Effector memory CD4-positive, alpha-beta T cell (primary cell): ENCODE results near the gene CDX2.

ENCODE experiments used
- DNase-seq, 3 donors: peaks; one replicate each; pipeline ENCODE4 v3.0.0-alpha.2; 2020
- H3K27ac ChIP-seq: 2 replicates; pipeline ENCODE4 v1.7.0; 2013; ENCODE audit warnings: mild to moderate bottlenecking, low read length, moderate library complexity; ENCODE audit not compliant: insufficient read depth, poor library complexity, severe bottlenecking
- H3K27me3 ChIP-seq: replicated peaks from 2 replicates; pipeline ENCODE4 v1.7.0; 2013; ENCODE audit warnings: mild to moderate bottlenecking, low read length; ENCODE audit not compliant: insufficient read depth, control insufficient read depth, poor library complexity, severe bottlenecking
- H3K36me3 ChIP-seq: 2 replicates; pipeline ENCODE4 v1.7.0; 2013; ENCODE audit warnings: mild to moderate bottlenecking, low read length, moderate library complexity; ENCODE audit not compliant: control insufficient read depth, insufficient read depth
- H3K4me1 ChIP-seq: 2 replicates; pipeline ENCODE4 v1.7.0; 2013; ENCODE audit warnings: low read length, mild to moderate bottlenecking; ENCODE audit not compliant: control insufficient read depth, insufficient read depth, poor library complexity, severe bottlenecking
- H3K4me3 ChIP-seq: 2 replicates; pipeline ENCODE4 v1.7.0; 2013; ENCODE audit warnings: low read length, low read depth, mild to moderate bottlenecking; ENCODE audit not compliant: insufficient read depth, poor library complexity, severe bottlenecking
- H3K9me3 ChIP-seq: 2 replicates; pipeline ENCODE4 v1.7.0; 2013; ENCODE audit warnings: mild to moderate bottlenecking, low read length, moderate library complexity; ENCODE audit not compliant: control insufficient read depth

Gene CDX2

DNA sequence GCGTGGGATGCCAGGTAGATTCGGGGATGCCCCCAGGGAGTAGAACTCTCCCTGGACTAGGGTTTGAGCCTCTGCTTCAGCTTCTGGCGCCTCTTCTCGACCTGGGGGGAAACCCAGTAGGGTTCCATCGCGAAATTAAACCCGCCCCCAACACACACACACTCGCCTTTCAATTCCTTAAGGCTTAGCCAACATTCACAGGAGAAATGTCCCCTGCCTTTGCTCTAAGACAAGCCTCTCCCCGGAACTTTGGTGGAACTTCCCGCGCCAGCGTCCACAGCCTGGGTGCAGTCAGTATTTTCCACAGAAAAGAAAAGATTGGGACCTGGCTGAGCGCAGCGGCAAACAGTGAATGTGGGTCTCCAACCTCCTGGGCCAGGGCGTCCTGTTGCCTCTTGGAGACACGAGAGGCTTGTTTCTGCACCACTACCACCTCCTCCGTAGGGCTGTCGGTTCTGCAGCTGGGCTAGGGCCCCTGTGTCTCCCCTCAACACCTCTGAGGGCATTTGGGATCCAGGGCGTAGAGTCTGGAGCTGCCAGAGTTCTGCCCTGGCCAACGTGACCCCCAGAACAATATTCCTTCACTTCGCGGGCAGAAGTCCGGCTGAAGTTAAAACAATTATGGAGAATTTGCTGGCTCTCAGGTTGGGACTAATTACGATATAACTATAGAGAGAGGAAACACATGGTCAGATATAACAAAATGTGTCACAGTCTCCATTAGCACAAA, 46.1 kb downstream of the CDX2 start:
- no peaks in the 10 kb centered on the region for H3K36me3 ChIP-seq
- no peak for DNase-seq
- peaks cover 62% of the 10 kb centered on the region for H3K27me3 ChIP-seq
- H3K4me3 ChIP-seq: no peak overlapping the region
- no peak overlapping the region for H3K27ac ChIP-seq
- H3K4me1 ChIP-seq: peaks cover 22% of the 10 kb centered on the region
- no peaks in the 10 kb centered on the region for H3K9me3 ChIP-seq

DNA sequence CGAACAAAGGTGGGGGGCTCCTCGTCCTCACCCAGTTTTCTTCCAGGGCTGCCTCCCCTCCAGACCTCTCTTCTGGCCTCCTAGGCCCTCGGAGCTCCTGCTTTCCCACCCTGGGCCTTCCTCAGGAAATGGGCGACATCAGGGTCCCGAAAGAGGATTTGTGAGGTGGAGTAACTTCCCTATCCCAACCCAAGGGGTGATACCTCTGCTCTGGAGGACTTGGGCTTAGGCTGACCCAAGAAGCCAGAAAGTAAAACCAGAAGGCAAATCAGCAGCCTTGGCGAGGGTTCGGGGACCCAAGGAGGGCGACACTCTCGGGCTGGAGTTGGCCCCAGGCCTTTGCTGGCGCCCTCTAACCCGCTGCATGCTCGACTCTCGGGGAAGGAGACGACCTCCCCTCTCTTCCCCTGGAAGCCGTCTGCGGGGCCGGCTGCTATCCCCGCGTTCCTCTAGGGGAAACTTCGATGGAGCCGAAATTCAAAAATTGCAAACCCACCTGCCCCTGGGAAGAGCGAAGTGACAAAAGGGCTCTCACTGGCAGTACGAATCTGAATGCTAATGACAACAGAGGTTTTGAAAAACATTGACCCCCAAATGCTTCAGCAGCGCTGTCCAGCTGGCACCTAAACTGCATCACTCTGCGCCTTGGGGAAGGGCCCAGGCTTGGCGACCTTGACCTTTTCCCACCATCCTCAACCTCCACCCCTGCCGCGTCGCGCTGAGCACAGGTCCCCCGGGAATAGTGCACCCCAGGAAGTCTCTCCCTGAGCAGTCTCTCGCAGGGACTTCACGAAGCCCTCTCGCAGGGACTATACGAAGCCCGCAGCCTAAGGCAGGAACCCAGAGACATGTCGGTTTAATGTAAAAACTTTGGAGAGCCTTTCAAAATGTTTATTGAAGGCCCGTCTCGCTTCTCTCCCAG, 46.9 kb downstream of the CDX2 start:
- Histone ChIP-seq H3K9me3 (no peaks in the 10 kb centered on the region), H3K4me1 (peaks cover 27% of the 10 kb centered on the region), H3K4me3 (no peak overlapping the region), H3K36me3 (no peaks in the 10 kb centered on the region), H3K27ac (no peak overlapping the region), H3K27me3 (peaks cover 65% of the 10 kb centered on the region)
- DNase-seq: no peak

- Histone ChIP-seq H3K36me3 (no peaks in the 10 kb centered on the region), H3K27ac (no peak overlapping the region), H3K9me3 (no peaks in the 10 kb centered on the region), H3K4me3 (peak overlapping the region; percentile 42), H3K4me1 (peaks cover 29% of the 10 kb centered on the region), H3K27me3 (peaks cover 63% of the 10 kb centered on the region)
- no peak for DNase-seq
Measured at GRCh38 chr13:27921421-27921960, 47.6 kb downstream of the CDX2 start.

- peak overlapping the region; percentile 42 for H3K4me3 ChIP-seq
- no peak overlapping the region for H3K27ac ChIP-seq
- peaks cover 27% of the 10 kb centered on the region for H3K4me1 ChIP-seq
- no peak for DNase-seq
- peaks cover 63% of the 10 kb centered on the region for H3K27me3 ChIP-seq
- H3K9me3 ChIP-seq: no peaks in the 10 kb centered on the region
- H3K36me3 ChIP-seq: no peaks in the 10 kb centered on the region
Measured at GRCh38 chr13:27920677-27921420, 48.3 kb downstream of the CDX2 start.

DNA sequence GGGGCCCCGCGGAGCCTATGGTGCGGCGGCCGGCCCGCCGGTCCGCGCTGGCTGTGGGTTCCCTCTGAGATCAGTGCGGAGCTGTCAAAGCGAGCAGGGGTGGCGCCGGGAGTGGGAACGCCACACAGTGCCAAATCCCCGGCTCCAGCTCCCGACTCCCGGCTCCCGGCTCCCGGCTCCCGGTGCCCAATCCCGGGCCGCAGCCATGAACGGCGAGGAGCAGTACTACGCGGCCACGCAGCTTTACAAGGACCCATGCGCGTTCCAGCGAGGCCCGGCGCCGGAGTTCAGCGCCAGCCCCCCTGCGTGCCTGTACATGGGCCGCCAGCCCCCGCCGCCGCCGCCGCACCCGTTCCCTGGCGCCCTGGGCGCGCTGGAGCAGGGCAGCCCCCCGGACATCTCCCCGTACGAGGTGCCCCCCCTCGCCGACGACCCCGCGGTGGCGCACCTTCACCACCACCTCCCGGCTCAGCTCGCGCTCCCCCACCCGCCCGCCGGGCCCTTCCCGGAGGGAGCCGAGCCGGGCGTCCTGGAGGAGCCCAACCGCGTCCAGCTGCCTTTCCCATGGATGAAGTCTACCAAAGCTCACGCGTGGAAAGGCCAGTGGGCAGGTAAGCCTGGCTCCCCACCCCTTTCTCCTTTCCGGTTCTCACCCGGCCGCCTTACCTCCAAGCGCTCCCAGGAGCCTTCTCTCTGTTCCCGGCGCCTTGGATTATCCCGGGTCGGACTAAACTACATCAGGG, 49.0 kb downstream of the CDX2 start, which contains the start of gene PDX1:
Gene PDX1 (plus strand): TSS at position 67 of the 743 bp plus-strand sequence. CDS start 139 bp downstream, at position 206.
- no peak for DNase-seq
- Histone ChIP-seq H3K9me3 (no peaks in the 10 kb centered on the region), H3K27me3 (peaks cover 59% of the 10 kb centered on the region), H3K27ac (no peak within 1 kb of the TSS), H3K4me1 (peaks cover 27% of the 10 kb centered on the region), H3K36me3 (no peaks in the 10 kb centered on the region), H3K4me3 (peak within 1 kb of the TSS; percentile 42)

GRCh38 chr13:27919659-27919933, 49.5 kb downstream of the CDX2 start:
- Histone ChIP-seq H3K9me3 (no peaks in the 10 kb centered on the region), H3K4me3 (peak overlapping the region; percentile 17), H3K4me1 (peaks cover 25% of the 10 kb centered on the region), H3K27ac (no peak overlapping the region), H3K36me3 (no peaks in the 10 kb centered on the region), H3K27me3 (peaks cover 59% of the 10 kb centered on the region)
- DNase-seq: no peak

DNA sequence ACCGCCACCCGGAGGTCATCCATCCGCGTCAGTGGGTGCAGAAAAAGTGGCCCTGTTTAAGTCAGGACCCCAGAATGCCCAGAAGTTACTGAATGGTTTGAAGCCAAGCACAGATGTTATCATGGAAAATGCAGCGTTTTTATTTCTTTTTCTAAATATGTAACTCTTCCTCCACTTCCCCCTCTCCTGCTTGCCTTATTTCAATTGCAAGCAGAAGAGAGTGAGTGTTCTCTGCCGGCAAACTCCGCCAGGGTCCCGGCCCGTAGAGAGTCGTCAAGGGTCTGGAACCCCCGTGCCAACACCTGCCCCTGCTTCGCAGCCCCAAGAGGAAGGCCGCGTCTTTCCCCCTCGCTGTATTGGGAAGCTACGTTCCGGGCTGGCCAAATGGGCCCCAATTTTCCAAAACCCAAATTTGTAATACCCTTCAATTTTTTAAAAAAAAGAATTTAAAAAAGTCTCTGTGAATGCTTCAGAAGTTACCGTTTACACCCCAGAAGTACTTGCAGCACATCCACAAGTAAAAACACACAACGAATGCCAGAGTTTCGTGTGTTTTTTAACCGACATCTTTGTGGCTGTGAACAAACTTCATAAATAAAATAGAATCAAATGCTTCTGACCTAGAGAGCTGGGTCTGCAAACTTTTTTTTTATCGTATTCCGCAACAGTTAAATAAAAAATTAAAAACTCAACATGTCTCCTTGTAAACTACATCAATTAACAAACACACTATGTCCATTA, 50.0 kb downstream of the CDX2 start:
- Histone ChIP-seq H3K27ac (no peak overlapping the region), H3K4me3 (no peak overlapping the region), H3K27me3 (peaks cover 56% of the 10 kb centered on the region), H3K9me3 (no peaks in the 10 kb centered on the region), H3K4me1 (peaks cover 25% of the 10 kb centered on the region), H3K36me3 (no peaks in the 10 kb centered on the region)
- DNase-seq: no peak

GRCh38 chr13:27918041-27918917, 50.8 kb downstream of the CDX2 start:
- H3K27ac ChIP-seq: no peak overlapping the region
- no peak overlapping the region for H3K4me3 ChIP-seq
- no peaks in the 10 kb centered on the region for H3K9me3 ChIP-seq
- peaks cover 52% of the 10 kb centered on the region for H3K27me3 ChIP-seq
- no peak for DNase-seq
- peaks cover 25% of the 10 kb centered on the region for H3K4me1 ChIP-seq
- H3K36me3 ChIP-seq: no peaks in the 10 kb centered on the region
